Measurements from ENCODE around the gene TAC3. TPM values are rescaled to one million over a fixed set of nuclear protein-coding genes. Genes with fewer than 3 reads are reported as not detected.
"Not testable (repeated sequence)": the region's sequence is repeated elsewhere in the genome, so short reads cannot be mapped to it uniquely, and the experiment has no call there.

TAC3 gene
- total RNA-seq, 4 donors from 2014 or later = 9.6 to 13.8 (median 9.9) TPM; not detected in 1

- H3K27ac ChIP-seq, H3K36me3 ChIP-seq, H3K4me3 ChIP-seq, H3K4me1 ChIP-seq, H3K27me3 ChIP-seq, DNase-seq, H3K9me3 ChIP-seq: not testable (repeated sequence)
Measured at GRCh38 chr12:56965997-56966642, 50.2 kb downstream of the TAC3 start.

GRCh38 chr12:56965124-56965523, 51.2 kb downstream of the TAC3 start:
- H3K36me3 ChIP-seq, H3K27ac ChIP-seq, H3K4me1 ChIP-seq, DNase-seq, H3K9me3 ChIP-seq, H3K27me3 ChIP-seq, H3K4me3 ChIP-seq: not testable (repeated sequence)

DNA sequence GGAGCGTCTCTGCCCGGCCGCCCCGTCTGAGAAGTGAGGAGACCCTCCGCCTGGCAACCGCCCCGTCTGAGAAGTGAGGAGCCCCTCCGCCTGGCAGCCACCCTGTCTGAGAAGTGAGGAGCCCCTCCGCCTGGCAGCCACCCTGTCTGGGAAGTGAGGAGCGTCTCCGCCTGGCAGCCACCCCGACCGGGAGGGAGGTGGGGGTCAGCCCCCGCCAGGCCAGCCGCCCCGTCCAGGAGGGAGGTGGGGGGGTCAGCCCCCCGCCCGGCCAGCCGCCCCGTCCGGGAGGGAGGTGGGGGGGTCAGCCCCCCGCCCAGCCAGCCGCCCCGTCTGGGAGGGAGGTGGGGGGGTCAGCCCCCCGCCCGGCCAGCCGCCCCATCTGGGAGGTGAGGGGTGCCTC, 52.8 kb downstream of the TAC3 start:
- not testable (repeated sequence) for H3K4me1 ChIP-seq, H3K27ac ChIP-seq, H3K36me3 ChIP-seq, DNase-seq, H3K9me3 ChIP-seq, H3K4me3 ChIP-seq, H3K27me3 ChIP-seq

DNA sequence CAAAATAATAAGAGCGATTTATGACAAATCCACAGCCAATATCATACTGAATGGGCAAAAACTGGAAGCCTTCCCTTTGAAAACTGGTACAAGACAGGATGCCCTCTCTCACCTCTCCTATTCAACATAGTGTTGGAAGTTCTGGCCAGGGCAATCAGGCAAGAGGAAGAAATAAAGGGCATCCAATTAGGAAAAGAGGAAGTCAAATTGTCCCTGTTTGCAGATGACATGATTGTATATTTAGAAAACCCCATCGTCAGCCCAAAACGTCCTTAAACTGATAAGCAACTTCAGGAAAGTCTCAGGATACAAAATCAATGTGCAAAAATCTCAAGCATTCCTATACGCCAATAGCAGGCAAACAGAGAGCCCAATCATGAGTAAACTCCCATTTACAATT, 54.1 kb downstream of the TAC3 start:
- not testable (repeated sequence) for H3K9me3 ChIP-seq, H3K27me3 ChIP-seq, H3K27ac ChIP-seq, H3K36me3 ChIP-seq, H3K4me3 ChIP-seq, DNase-seq, H3K4me1 ChIP-seq

Other genes with a start within 250 kb of the TAC3 start
- not detected for gene SDR9C7, start 82.1 kb downstream of the TAC3 start, total RNA-seq
- 1 to 10 TPM in 2 of 4 donors, not detected in 2; 1.1 to 1.2 TPM for gene RDH16, start 58.9 kb downstream of the TAC3 start, total RNA-seq
- 1 to 10 TPM; 3.2 to 9.1 (median 5.5) TPM for gene ZBTB39, start 10.0 kb downstream of the TAC3 start, total RNA-seq
- gene MYO1A, start 33.6 kb upstream of the TAC3 start, total RNA-seq = 1,000 to 10,000 TPM in 1 of 4 donors, 100 to 1,000 TPM in 2, 10 to 100 TPM in 1; 94.1 to 1,001 (median 802) TPM
- 10 to 100 TPM in 1 of 4 donors, 1 to 10 TPM in 3; 4.6 to 11.6 (median 5.7) TPM for gene NEMP1, start 62.3 kb upstream of the TAC3 start, total RNA-seq
- gene NAB2, start 72.6 kb upstream of the TAC3 start, total RNA-seq = 10 to 100 TPM in 2 of 4 donors, 1 to 10 TPM in 2; 7.4 to 17.0 (median 10.3) TPM
- gene STAT6, start 94.8 kb upstream of the TAC3 start, total RNA-seq = 100 to 1,000 TPM; 278 to 416 (median 382) TPM
- gene LRP1, start 112.0 kb upstream of the TAC3 start, total RNA-seq = 100 to 1,000 TPM; 128 to 312 (median 207) TPM
- gene LRP1-AS, start 131.1 kb upstream of the TAC3 start, total RNA-seq = not detected
- not detected for gene NXPH4, start 200.3 kb upstream of the TAC3 start, total RNA-seq
- gene SHMT2, start 213.2 kb upstream of the TAC3 start, total RNA-seq = 10 to 100 TPM; 34.4 to 72.6 (median 36.3) TPM
- gene STAC3, start 234.7 kb upstream of the TAC3 start, total RNA-seq = 1 to 10 TPM; 1.9 to 6.6 (median 2.4) TPM